ENCODE results near the gene GABRA5.
A peak's percentile ranks its signal among the peaks of the same experiment; 100 is the strongest.

- TF ChIP-seq ZNF263 (CRISPR knock-in tag; IDR thresholded peaks at IDR 0.05; ENCODE audit: low read depth) (no peak), HMGXB4 (CRISPR knock-in tag; IDR thresholded peaks at IDR 0.05) (no peak), ZBTB43 (CRISPR knock-in tag; IDR thresholded peaks at IDR 0.05) (no peak), SMAD4 (CRISPR knock-in tag; IDR thresholded peaks at IDR 0.05) (no peak), TEAD4 (CRISPR knock-in tag; IDR thresholded peaks at IDR 0.05) (no peak), ELF4 (CRISPR knock-in tag; IDR thresholded peaks at IDR 0.05; ENCODE audit: low read depth) (no peak), FOXJ3 (CRISPR knock-in tag; IDR thresholded peaks at IDR 0.05; ENCODE audit: borderline replicate concordance) (no peak), ZSCAN18 (CRISPR knock-in tag; IDR thresholded peaks at IDR 0.05) (no peak), NR2C2 (CRISPR knock-in tag; IDR thresholded peaks at IDR 0.05) (no peak)
- TF ChIP-seq, protein P1, sequence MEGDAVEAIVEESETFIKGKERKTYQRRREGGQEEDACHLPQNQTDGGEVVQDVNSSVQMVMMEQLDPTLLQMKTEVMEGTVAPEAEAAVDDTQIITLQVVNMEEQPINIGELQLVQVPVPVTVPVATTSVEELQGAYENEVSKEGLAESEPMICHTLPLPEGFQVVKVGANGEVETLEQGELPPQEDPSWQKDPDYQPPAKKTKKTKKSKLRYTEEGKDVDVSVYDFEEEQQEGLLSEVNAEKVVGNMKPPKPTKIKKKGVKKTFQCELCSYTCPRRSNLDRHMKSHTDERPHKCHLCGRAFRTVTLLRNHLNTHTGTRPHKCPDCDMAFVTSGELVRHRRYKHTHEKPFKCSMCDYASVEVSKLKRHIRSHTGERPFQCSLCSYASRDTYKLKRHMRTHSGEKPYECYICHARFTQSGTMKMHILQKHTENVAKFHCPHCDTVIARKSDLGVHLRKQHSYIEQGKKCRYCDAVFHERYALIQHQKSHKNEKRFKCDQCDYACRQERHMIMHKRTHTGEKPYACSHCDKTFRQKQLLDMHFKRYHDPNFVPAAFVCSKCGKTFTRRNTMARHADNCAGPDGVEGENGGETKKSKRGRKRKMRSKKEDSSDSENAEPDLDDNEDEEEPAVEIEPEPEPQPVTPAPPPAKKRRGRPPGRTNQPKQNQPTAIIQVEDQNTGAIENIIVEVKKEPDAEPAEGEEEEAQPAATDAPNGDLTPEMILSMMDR (IDR thresholded peaks at IDR 0.05) = peak; percentile 74
- TF ChIP-seq, protein P2, sequence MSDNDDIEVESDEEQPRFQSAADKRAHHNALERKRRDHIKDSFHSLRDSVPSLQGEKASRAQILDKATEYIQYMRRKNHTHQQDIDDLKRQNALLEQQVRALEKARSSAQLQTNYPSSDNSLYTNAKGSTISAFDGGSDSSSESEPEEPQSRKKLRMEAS (CRISPR knock-in tag; IDR thresholded peaks at IDR 0.05) = no peak
- TF ChIP-seq, protein P3, sequence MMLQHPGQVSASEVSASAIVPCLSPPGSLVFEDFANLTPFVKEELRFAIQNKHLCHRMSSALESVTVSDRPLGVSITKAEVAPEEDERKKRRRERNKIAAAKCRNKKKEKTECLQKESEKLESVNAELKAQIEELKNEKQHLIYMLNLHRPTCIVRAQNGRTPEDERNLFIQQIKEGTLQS (CRISPR knock-in tag; conservative IDR thresholded peaks at IDR 0.05) = no peak
- TF ChIP-seq, protein P4, sequence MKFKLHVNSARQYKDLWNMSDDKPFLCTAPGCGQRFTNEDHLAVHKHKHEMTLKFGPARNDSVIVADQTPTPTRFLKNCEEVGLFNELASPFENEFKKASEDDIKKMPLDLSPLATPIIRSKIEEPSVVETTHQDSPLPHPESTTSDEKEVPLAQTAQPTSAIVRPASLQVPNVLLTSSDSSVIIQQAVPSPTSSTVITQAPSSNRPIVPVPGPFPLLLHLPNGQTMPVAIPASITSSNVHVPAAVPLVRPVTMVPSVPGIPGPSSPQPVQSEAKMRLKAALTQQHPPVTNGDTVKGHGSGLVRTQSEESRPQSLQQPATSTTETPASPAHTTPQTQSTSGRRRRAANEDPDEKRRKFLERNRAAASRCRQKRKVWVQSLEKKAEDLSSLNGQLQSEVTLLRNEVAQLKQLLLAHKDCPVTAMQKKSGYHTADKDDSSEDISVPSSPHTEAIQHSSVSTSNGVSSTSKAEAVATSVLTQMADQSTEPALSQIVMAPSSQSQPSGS (CRISPR knock-in tag; IDR thresholded peaks at IDR 0.05; ENCODE audit: borderline replicate concordance, low read depth) = no peak
Measured at GRCh38 chr15:26983822-26984221, 117.0 kb downstream of the GABRA5 start.

All from WTC11 (cell line).